Heart left ventricle (tissue), 13 donors: Measurements from ENCODE around the gene SORCS2.

Experiments used
- POLR2A ChIP-seq, 2 donors: fragments of 450-650 bp; IDR thresholded peaks; one replicate each; pipeline ENCODE4 v1.6.1; 2017; ENCODE audit warnings: antibody characterized with exemption in 2 of 2, mild to moderate bottlenecking in 2 of 2, moderate library complexity in 2 of 2
- TF ChIP-seq, protein P1 (sequence below), 12 donors: fragments of 200-600 bp; sonication (generic) in 4 of 12; IDR thresholded peaks; one replicate each; pipeline versions ENCODE4 v1.5.0 to v1.8.0; 2018 to 2022; ENCODE audit warnings: antibody characterized with exemption in 12 of 12, mild to moderate bottlenecking in 5 of 12
- donor health status: ischemic (EF 13 %, LVEDD 7.1; RV severe dilation, severe dysfunction).
- donor health status: DM: no; HTN: yes; CAD: no.
- donor health status: DM: no; HTN: no; CAD: no.
- donor health status: ischemic (EF 25% LVEDD 6.9; RV normal size, moderate dysfunction).
- donor health status: ischemic (EF 25% LVEDD 5.7; RV mildly dilated, moderate dysfunction).
- donor health status: ischemic (EF 35%, LVEDD 5.7; RV mildly dilated, moderate dysfunction).
- donor health status: nonischemic (EF 11% LVEDD 7.7; RV severe dilation, severe dysfunction).
- donor health status: DM: yes; HTN: yes; CAD: no.
- donor health status: PGD.
- donor health status: ischemic (EF 29% LVEDD 5.4; RV normal size, mild dysfunction).
- donor health status: nonischemic (EF 23%, LVEDD 6.1; RV moderate dilation, normal function).

DNA sequence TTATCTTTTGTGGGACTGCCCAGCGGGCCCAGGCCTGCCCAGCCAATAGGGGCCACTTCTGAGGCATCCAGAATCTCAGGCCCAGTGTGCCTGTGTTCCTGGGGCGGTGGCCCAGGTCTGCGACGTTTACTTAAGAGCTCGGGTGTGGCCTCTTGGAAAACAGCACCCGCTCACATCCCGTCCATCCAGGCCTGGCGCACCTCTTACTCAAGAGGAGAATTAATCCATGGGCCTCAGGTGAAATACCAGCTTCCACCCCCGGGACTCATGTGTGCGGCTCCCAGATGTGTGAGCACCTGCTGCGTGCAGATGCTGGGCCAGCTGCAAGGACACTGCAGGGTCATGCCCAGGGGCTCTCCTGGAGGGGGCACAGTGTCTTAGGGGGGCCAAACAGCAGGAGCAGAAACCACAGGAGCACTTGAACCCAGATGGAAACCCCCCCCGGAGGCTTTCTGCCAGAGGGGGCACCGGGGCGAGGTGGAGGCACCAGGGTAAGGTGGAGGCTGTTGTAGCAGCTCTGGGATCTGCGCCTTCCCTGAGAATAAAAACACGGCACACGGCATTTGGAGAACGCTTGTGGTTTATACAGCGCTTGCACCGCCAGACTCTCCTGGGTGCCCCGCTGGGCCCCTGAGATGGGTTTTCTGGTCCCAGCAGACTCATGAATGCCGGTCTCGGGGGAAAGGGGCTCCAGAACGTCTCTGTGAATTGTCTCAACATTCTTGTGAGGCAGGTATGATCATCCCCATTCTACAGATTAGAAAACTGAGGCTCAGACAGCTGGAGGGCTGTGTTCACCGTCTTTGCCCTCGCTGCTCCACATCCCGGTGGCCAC is 239.6 kb downstream of the SORCS2 start:
- TF ChIP-seq, protein P1, sequence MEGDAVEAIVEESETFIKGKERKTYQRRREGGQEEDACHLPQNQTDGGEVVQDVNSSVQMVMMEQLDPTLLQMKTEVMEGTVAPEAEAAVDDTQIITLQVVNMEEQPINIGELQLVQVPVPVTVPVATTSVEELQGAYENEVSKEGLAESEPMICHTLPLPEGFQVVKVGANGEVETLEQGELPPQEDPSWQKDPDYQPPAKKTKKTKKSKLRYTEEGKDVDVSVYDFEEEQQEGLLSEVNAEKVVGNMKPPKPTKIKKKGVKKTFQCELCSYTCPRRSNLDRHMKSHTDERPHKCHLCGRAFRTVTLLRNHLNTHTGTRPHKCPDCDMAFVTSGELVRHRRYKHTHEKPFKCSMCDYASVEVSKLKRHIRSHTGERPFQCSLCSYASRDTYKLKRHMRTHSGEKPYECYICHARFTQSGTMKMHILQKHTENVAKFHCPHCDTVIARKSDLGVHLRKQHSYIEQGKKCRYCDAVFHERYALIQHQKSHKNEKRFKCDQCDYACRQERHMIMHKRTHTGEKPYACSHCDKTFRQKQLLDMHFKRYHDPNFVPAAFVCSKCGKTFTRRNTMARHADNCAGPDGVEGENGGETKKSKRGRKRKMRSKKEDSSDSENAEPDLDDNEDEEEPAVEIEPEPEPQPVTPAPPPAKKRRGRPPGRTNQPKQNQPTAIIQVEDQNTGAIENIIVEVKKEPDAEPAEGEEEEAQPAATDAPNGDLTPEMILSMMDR (IDR thresholded peaks at IDR 0.05), result no peak
- no peak for TF ChIP-seq POLR2A (IDR thresholded peaks at IDR 0.05)
